ENCODE measurements around the gene EXOG.

DNA sequence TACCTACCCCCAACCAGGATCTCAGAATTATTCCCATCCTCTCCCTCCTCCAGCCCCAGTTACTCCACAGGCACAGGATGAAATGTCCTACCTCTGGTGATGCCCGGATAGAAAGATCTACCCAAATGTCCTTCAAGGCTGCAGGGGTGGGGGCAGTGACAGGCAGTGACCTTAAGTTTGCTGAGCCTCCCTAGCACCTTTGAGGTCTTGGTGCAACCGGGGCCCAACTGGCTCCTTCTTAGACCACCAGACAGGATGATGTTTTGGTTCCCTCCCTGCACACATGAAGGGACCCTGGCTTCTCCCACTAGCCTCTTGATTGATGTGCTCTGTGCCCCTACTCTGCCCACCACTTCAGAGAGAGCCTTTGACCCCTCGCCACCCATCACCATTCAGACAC is 36.4 kb downstream of the EXOG start:
- no peak for TF ChIP-seq TAF1 (IDR thresholded peaks at IDR 0.05; ENCODE audit: borderline replicate concordance, insufficient read depth, low read length)
- TF ChIP-seq FOXP2 (optimal IDR thresholded peaks at IDR 0.05; ENCODE audit: borderline replicate concordance, extremely low read depth, extremely low read length, insufficient read depth) = no peak
- TF ChIP-seq SIN3A (IDR thresholded peaks at IDR 0.05; ENCODE audit: borderline replicate concordance, insufficient read depth, low read length) = no peak

All from PFSK-1 (cell line).